IMR-90 (cell line): ENCODE data around the gene BNIP2. TPM values are rescaled to one million over a fixed set of nuclear protein-coding genes. Genes with fewer than 3 reads are reported as not detected.
"Not testable (repeated sequence)": the region's sequence is repeated elsewhere in the genome, so short reads cannot be mapped to it uniquely, and the experiment has no call there.

Experiments used
- ATAC-seq: fragments of 200-7000 bp; cut with Tn5 transposase; 2 replicates; pipeline ENCODE4 v1.9.1; 2020; ENCODE audit warnings: low read depth, mild to moderate bottlenecking, moderate library complexity
- BruUV-seq: library from RNA; stranded (reverse); fragments of 400-500 nt; replicated peaks from 2 replicates; lab custom pipeline; 2021; lab: Mats Ljungman, UMichigan
- CTCF ChIA-PET: fragments of 300-600 bp; formaldehyde crosslinking; extraction: SDS; loops from one replicate; lab custom pipeline; 2021; ENCODE audit warnings: antibody characterized with exemption; lab: Yijun Ruan, JAX
- POLR2A ChIA-PET: fragments of 300-600 bp; sonication (Branson Sonifier 250); formaldehyde crosslinking; loops from one replicate; lab custom pipeline; 2022; ENCODE audit warnings: antibody characterized with exemption; ENCODE audit not compliant: unreplicated experiment; lab: Charles Lee
- DNase-seq: peaks from one replicate; pipeline ENCODE4 v3.0.0; 2013
- H2AFZ ChIP-seq: replicated peaks from 2 replicates; pipeline ENCODE3; 2013; ENCODE audit warnings: low read length, mild to moderate bottlenecking; ENCODE audit not compliant: poor library complexity
- H2AK5ac ChIP-seq: 2 replicates; pipeline ENCODE4 v1.6.1; 2013; ENCODE audit warnings: low read depth, low read length, inconsistent platforms
- H2AK9ac ChIP-seq: replicated peaks from 2 replicates; pipeline ENCODE3; 2013; ENCODE audit warnings: mild to moderate bottlenecking, low read depth, low read length, moderate library complexity; ENCODE audit not compliant: poor library complexity
- H2BK120ac ChIP-seq: 2 replicates; pipeline ENCODE4 v1.6.1; 2013; ENCODE audit warnings: low read depth, low read length, inconsistent platforms
- H2BK15ac ChIP-seq: 3 replicates; pipeline ENCODE4 v1.6.1; 2013; ENCODE audit warnings: low read depth, low read length, inconsistent platforms
- H2BK20ac ChIP-seq: 2 replicates; pipeline ENCODE4 v1.6.1; 2013; ENCODE audit warnings: low read depth, mild to moderate bottlenecking, inconsistent platforms, low read length, moderate library complexity
- H2BK5ac ChIP-seq: 2 replicates; pipeline ENCODE4 v1.6.1; 2013; ENCODE audit warnings: mild to moderate bottlenecking, low read depth, low read length, inconsistent platforms; ENCODE audit not compliant: poor library complexity, severe bottlenecking
- H3K14ac ChIP-seq: replicated peaks from 2 replicates; pipeline ENCODE4 v1.6.1; 2013; ENCODE audit warnings: low read depth, low read length, inconsistent platforms
- H3K18ac ChIP-seq: 2 replicates; pipeline ENCODE4 v1.6.1; 2013; ENCODE audit warnings: low read depth, low read length, control low read depth
- H3K23ac ChIP-seq: 2 replicates; pipeline ENCODE4 v1.6.1; 2013; ENCODE audit warnings: low read depth, low read length, inconsistent platforms
- H3K27ac ChIP-seq: 2 replicates; pipeline ENCODE4 v1.5.1; 2013; ENCODE audit warnings: mild to moderate bottlenecking, control low read depth, low read length; ENCODE audit not compliant: insufficient read depth
- H3K27me3 ChIP-seq: 2 replicates; pipeline ENCODE4 v1.6.1; 2013; ENCODE audit warnings: low read length; ENCODE audit not compliant: control insufficient read depth, insufficient read depth
- H3K36me3 ChIP-seq: 2 replicates; pipeline ENCODE4 v1.6.1; 2013; ENCODE audit warnings: low read length, mixed read lengths; ENCODE audit not compliant: control insufficient read depth, insufficient read depth
- H3K4ac ChIP-seq: 2 replicates; pipeline ENCODE4 v1.6.1; 2013; ENCODE audit warnings: low read depth, low read length, inconsistent platforms
- H3K4me1 ChIP-seq: 2 replicates; pipeline ENCODE4 v1.6.1; 2013; ENCODE audit warnings: low read length, mixed read lengths; ENCODE audit not compliant: control insufficient read depth, insufficient read depth
- H3K4me2 ChIP-seq: 2 replicates; pipeline ENCODE4 v1.6.1; 2013; ENCODE audit warnings: low read depth, mild to moderate bottlenecking, control low read depth, low read length, moderate library complexity
- H3K4me3 ChIP-seq: 2 replicates; pipeline ENCODE4 v1.5.1; 2013; ENCODE audit warnings: low read depth, mild to moderate bottlenecking, control low read depth, low read length, moderate library complexity; ENCODE audit not compliant: insufficient read depth
- H3K56ac ChIP-seq: 2 replicates; pipeline ENCODE4 v1.6.1; 2013; ENCODE audit warnings: low read length, inconsistent platforms; ENCODE audit not compliant: insufficient read depth; ENCODE audit errors: extremely low read depth
- H3K79me1 ChIP-seq, 2 experiments: 2 replicates each; pipeline ENCODE4 v1.6.1; 2013; ENCODE audit warnings: low read length in 2 of 2, inconsistent platforms in 1 of 2, low read depth in 1 of 2
- H3K9ac ChIP-seq: 2 replicates; pipeline ENCODE4 v1.6.1; 2013; ENCODE audit warnings: low read depth, low read length, control low read depth
- H3K9me1 ChIP-seq: 2 replicates; pipeline ENCODE4 v1.6.1; 2013; ENCODE audit warnings: low read length, inconsistent platforms; ENCODE audit not compliant: insufficient read depth
- H3K9me3 ChIP-seq: 2 replicates; pipeline ENCODE4 v1.6.1; 2013; ENCODE audit warnings: low read length; ENCODE audit not compliant: control insufficient read depth, insufficient read depth
- H4K20me1 ChIP-seq: 2 replicates; pipeline ENCODE4 v1.6.1; 2013; ENCODE audit warnings: low read length, inconsistent platforms; ENCODE audit not compliant: insufficient read depth
- H4K5ac ChIP-seq: 2 replicates; pipeline ENCODE4 v1.6.1; 2013; ENCODE audit warnings: mild to moderate bottlenecking, low read depth, low read length, control low read depth
- H4K8ac ChIP-seq, 2 experiments: 2 replicates each; pipeline ENCODE4 v1.6.1; 2013; ENCODE audit warnings: low read depth in 2 of 2, low read length in 2 of 2, control low read depth in 1 of 2, inconsistent platforms in 1 of 2
- H4K91ac ChIP-seq: 2 replicates; pipeline ENCODE4 v1.6.1; 2013; ENCODE audit warnings: low read depth, low read length, inconsistent platforms; ENCODE audit not compliant: insufficient read depth
- CHD1 ChIP-seq: IDR thresholded peaks from 2 replicates; pipeline ENCODE4 v1.6.1; 2012; ENCODE audit warnings: low read depth, low read length, improper control_type of control experiment
- FOS ChIP-seq: fragments of 150-350 bp; IDR thresholded peaks from 2 replicates; pipeline ENCODE4 v1.6.1; 2016; ENCODE audit warnings: low read depth, low read length
- POLR2A ChIP-seq: IDR thresholded peaks from 2 replicates; pipeline ENCODE4 v1.6.1; 2012; ENCODE audit warnings: mild to moderate bottlenecking, low read depth, low read length
- WGBS, 2 experiments: methylation state at CpG; one replicate each; pipeline versions ENCODE4 v1.1.5 to v1.1.7; 2013; ENCODE audit warnings: missing lambda C conversion rate in 2 of 2; ENCODE audit not compliant: insufficient read length in 1 of 2; ENCODE audit errors: extremely low coverage in 2 of 2; 5-methylcytosine and 5-hydroxymethylcytosine counted together
- dilution Hi-C: fragments of 300-500 bp; cut with HindIII; formaldehyde crosslinking; loops from one replicate; pipeline ENCODE4 v1.14.3; 2018; ENCODE audit warnings: low sequenced_read_pairs; ENCODE audit not compliant: unreplicated experiment
- in situ Hi-C: fragments of 300-500 bp; cut with MboI; formaldehyde crosslinking; loops from 3 replicates; pipeline ENCODE4 v1.14.3; 2019; ENCODE audit warnings: low sequenced_read_pairs, inconsistent platforms, mixed read lengths
- intact Hi-C: fragments of 100-400 bp; cut with micrococcal nuclease; formaldehyde crosslinking; loops from 2 replicates; pipeline ENCODE4 v1.10.0; 2022
- polyA plus RNA-seq, 3 experiments: library from polyadenylated mRNA; depleted of rRNA; stranded (reverse); fragments of >200 nt; gene quantifications; 2 replicates each; pipeline ENCODE4 v1.2.3, GENCODE V29; 2012; ENCODE audit warnings: low replicate concordance in 1 of 3
- total RNA-seq: library from RNA; depleted of rRNA; stranded (reverse); fragments of >200 nt; gene quantifications from 2 replicates; pipeline ENCODE4 v1.2.3, GENCODE V29; 2012

Gene BNIP2
- total and polyA plus RNA-seq, 2 of the 4 experiments (the other 2 are of a cell fraction): 36.9 to 47.3 TPM

- Histone ChIP-seq H3K9me3 (no peaks in the 10 kb centered on the region), H3K14ac (no peak overlapping the region), H3K9me1 (no peaks in the 10 kb centered on the region), H4K8ac (no peak overlapping the region), H3K27me3 (no peaks in the 10 kb centered on the region), H3K23ac (no peak overlapping the region), H3K4me1 (no peaks in the 10 kb centered on the region), H4K5ac (no peak overlapping the region), H2AK5ac (no peak overlapping the region), H2AFZ (no peak overlapping the region), H3K79me1 (no peaks in the 10 kb centered on the region), H3K4me3 (no peak overlapping the region), H2BK5ac (no peak overlapping the region), H3K9ac (no peak overlapping the region), H3K27ac (no peak overlapping the region), H2BK20ac (no peak overlapping the region), H2AK9ac (no peak overlapping the region), H3K4ac (no peak overlapping the region), H4K91ac (no peak overlapping the region), H2BK15ac (no peak overlapping the region), H3K56ac (no peak overlapping the region), H2BK120ac (no peak overlapping the region), H4K20me1 (no peaks in the 10 kb centered on the region), H3K18ac (no peak overlapping the region), H3K36me3 (no peaks in the 10 kb centered on the region), H3K4me2 (no peak overlapping the region)
- intact Hi-C loops: no loop called here
- POLR2A ChIA-PET: no interaction called here
- ATAC-seq (no peak), DNase-seq (peak; percentile 24)
- dilution Hi-C loops: no loop called here
- in situ Hi-C loops: loop anchor here (10.0 to 25.0 kb wide), 2 partner anchors 625 to 737 kb away; no protein-coding TSS in a partner anchor
- no peak for TF ChIP-seq CHD1
- 0 out of 2 replicates have a peak, but pooled peaks have one; percentile 4 for TF ChIP-seq FOS
- no peak for TF ChIP-seq POLR2A
- no TSS peak for BruUV-seq
- CTCF ChIA-PET: interaction anchor here (0.6 to 0.7 kb wide), 2 partner anchors 627 to 1517 kb away, joined by 4 read pairs; no protein-coding TSS in a partner anchor
- no CpG with 5 or more reads among the region's 4 CpGs for whole genome bisulfite sequencing, 2 experiments
Observed at GRCh38 chr15:59699810-59700431, 10.8 kb upstream of the BNIP2 start.

GRCh38 chr15:59698065-59698464, 8.9 kb upstream of the BNIP2 start:
- H3K27ac ChIP-seq, H3K56ac ChIP-seq, dilution Hi-C loops, CTCF ChIA-PET, H3K4me1 ChIP-seq, H4K91ac ChIP-seq, BruUV-seq, H3K79me1 ChIP-seq, H2AK5ac ChIP-seq, H2BK20ac ChIP-seq, H3K18ac ChIP-seq, H3K9ac ChIP-seq, H3K4me2 ChIP-seq, H3K36me3 ChIP-seq, H3K9me1 ChIP-seq, ATAC-seq, H2BK5ac ChIP-seq, H2BK120ac ChIP-seq, H3K4me3 ChIP-seq, H4K8ac ChIP-seq, DNase-seq, intact Hi-C loops, H2AK9ac ChIP-seq, H3K23ac ChIP-seq, H3K9me3 ChIP-seq, H3K14ac ChIP-seq, H4K20me1 ChIP-seq, H2BK15ac ChIP-seq, H2AFZ ChIP-seq, H3K27me3 ChIP-seq, H3K4ac ChIP-seq, H4K5ac ChIP-seq: not testable (repeated sequence)
- POLR2A ChIA-PET: interaction anchor here (0.6 kb wide), 1 partner anchor 615 kb away, joined by 3 read pairs; no protein-coding TSS in a partner anchor
- no CpG with 5 or more reads among the region's 4 CpGs for WGBS, 2 experiments
- in situ Hi-C loops: loop anchor here (10.0 to 25.0 kb wide), 2 partner anchors 627 to 739 kb away; no protein-coding TSS in a partner anchor
